AG09319 (cell line): ENCODE data around the gene CNTNAP5.

Experiments
- DNase-seq: peaks from one replicate; pipeline ENCODE4 v3.0.0-alpha.2; 2010; ENCODE audit warnings: low read depth; ENCODE audit errors: extremely low read depth
- TF ChIP-seq, protein P1 (sequence below): IDR thresholded peaks from 2 replicates; pipeline ENCODE4 v1.5.1; 2011; ENCODE audit warnings: low read depth, mild to moderate bottlenecking, inconsistent platforms, low read length, moderate library complexity

The CNTNAP5 gene

DNA sequence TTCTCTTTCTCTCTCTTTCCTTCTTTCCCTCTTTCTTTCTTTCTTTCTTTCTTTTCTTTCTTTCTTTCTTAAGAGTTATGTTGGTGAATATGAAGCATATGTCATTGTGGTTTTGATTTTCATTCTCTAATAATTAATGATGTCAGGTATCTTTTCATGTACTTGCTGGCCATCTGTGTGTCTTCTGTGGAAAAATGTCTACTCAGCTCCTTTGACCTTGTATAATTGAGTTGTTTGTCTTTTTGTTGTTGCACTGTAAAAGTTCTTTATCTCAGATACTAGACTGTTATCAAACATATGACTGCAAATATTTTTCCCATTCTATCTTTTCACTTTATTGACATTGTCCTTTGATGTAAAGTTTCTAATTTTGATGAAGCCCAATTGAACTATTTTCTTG is 645.1 kb downstream of the CNTNAP5 start:
- TF ChIP-seq, protein P1, sequence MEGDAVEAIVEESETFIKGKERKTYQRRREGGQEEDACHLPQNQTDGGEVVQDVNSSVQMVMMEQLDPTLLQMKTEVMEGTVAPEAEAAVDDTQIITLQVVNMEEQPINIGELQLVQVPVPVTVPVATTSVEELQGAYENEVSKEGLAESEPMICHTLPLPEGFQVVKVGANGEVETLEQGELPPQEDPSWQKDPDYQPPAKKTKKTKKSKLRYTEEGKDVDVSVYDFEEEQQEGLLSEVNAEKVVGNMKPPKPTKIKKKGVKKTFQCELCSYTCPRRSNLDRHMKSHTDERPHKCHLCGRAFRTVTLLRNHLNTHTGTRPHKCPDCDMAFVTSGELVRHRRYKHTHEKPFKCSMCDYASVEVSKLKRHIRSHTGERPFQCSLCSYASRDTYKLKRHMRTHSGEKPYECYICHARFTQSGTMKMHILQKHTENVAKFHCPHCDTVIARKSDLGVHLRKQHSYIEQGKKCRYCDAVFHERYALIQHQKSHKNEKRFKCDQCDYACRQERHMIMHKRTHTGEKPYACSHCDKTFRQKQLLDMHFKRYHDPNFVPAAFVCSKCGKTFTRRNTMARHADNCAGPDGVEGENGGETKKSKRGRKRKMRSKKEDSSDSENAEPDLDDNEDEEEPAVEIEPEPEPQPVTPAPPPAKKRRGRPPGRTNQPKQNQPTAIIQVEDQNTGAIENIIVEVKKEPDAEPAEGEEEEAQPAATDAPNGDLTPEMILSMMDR: no peak
- no peak for DNase-seq

DNA sequence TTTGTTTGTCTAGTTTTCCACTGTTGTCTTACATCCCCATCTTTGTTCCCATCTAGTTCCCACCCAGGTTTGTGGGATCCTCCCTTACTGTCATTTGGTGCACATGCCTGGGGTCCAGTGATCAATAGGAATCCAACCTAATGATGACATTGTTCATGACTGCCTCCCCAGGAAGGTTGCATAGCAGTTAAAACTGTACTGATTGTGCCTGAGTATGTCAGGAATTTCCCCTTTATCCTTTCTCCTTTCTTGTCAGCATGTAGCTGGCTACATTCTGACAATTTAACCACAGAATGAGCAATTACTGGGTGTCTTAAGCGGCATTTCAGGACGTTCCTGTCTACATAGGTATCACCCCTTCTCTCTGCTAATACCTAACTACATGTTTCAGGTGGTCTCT is 653.0 kb downstream of the CNTNAP5 start:
- no peak for DNase-seq
- TF ChIP-seq, protein P1: no peak

DNA sequence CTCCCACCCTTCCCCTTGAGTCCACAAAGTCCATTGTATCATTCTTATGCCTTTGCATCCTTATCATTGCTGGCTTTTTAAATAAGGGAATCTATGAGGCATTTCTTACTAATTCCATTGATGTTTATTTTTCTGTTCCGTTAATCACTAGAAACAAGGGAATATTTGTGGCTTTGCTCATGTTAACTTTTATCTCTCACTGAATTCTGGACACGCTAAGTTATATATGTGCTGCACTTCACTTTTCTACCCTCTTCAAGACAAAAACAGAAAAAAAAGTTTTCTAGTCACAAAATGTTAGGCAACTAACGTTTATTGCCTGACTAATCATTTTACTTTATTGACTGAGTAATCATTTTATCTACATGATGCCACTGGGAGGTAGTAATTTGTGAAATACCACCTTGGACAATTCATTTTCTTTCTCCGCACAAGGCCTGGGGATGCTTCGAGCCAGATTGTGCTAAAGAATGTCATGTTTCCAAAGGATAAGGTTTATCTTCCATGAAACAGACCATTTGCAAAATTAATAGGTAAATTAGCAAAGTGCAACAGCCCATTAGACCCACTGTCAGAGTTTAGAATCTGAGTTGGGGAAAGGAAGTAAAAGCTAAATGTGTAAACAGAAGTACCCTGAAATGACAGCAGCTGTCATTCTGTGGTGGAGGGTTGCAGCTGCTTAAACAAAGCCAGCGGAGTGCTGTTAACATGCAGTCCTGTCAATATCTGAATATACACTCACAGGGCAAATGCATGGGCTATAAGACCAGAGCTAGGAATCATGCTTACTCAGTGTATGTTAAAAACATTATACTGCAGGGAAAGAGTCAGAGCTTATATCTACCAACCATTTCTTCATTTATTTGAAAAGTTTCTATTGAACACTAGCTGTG is 658.7 kb downstream of the CNTNAP5 start:
- TF ChIP-seq, protein P1: no peak

DNA sequence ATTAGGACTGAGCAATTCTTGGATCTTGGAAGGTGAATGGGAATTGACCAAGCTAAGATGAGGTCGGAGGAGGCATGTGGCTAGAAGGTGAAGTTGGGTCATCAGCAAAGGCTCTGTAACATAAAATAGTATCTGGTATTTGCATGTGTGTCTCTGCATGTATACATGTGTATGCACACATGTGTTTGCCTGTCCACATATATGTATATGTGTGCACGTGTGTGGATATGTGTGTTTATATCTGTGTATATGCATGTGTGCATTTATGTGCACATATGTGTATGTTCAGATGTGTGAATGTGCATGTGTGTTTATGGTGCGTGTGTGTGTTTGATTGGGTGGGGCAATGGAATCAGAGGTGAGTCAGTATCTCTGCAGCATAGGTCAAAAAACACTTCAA is 664.3 kb downstream of the CNTNAP5 start:
- DNase-seq: no peak
- TF ChIP-seq, protein P1: no peak

More for the DNA sequence above, 658.7 kb downstream of the CNTNAP5 start:
- DNase-seq: no peak

DNA sequence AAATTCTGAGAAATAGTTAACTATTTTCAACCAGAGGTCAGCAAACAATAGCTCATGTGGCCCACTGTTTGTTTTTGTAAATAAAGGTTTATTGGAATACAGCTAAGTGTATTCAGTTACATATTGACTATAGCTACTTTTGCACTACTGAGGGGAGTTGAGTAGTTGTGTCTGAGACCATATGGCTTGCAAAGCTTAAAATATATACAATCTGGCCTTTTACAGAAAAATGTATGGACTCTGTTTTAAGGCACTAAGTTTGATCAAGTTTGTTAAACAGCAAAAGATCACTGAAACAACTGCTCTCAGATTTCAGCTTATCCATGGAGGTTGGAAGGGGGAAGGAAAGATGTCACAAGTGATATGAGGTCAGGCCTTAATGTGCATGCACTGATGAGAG is 667.1 kb downstream of the CNTNAP5 start:
- no peak for DNase-seq
- TF ChIP-seq, protein P1: no peak

DNA sequence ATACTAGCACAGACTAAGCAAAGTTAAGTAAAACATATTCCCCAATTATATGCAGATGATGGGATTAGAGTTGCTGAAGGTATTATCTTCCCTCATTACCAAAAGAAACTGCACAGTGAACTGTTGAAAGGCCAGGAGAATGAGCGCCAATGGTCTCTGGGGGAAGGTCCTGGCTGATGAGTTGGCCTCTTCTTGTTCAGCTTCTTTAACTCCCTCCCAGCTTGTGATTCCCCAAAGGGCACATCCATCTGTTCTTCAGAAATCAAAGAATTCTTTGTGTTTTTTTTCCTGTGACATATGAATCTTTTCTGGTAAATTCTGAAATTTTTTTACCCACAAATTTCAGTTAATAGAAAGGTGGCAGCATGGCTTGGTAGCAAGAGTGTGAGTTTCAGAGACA is 667.6 kb downstream of the CNTNAP5 start:
- DNase-seq: no peak
- TF ChIP-seq, protein P1: no peak

DNA sequence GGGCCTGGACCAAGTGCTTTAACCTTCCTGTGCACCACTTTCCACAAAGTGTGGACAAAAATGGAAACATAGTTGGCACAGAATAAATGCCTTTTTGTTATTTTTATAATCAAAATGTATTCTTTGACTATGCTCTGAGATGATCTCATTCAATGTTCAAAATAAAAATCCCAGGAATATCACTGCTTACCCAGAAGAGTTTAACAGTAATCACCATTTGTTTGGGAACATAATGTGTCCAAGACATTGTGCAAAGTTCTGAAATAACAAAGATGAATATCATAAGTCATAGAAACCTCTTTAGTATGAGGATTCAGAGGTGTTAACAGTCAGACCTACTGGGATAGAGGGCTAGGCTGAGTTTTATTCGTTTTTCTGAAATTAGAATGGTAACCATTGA is 668.1 kb downstream of the CNTNAP5 start:
- TF ChIP-seq, protein P1: no peak
- DNase-seq: no peak
